HCT116 (cell line): ENCODE data around the gene TENM3. TPM values are rescaled to one million over a fixed set of nuclear protein-coding genes. Genes with fewer than 3 reads are reported as not detected.

Experiments used
- ATAC-seq: fragments of 200-7000 bp; cut with Tn5 transposase; 2 replicates; pipeline ENCODE4 v1.9.1; 2020; ENCODE audit warnings: mild to moderate bottlenecking, moderate library complexity
- BruUV-seq: library from RNA; stranded (reverse); fragments of 400-500 nt; replicated peaks from 2 replicates; lab custom pipeline; 2021; lab: Mats Ljungman, UMichigan
- CTCF ChIA-PET: fragments of 300-600 bp; sonication (Branson Sonifier 250); formaldehyde crosslinking; loops from one replicate; lab custom pipeline; 2021; ENCODE audit warnings: antibody characterized with exemption; lab: Charles Lee
- POLR2A ChIA-PET: fragments of 300-600, 350-600 bp; sonication (Branson Sonifier 250); formaldehyde crosslinking; loops from one replicate; lab custom pipeline; 2021; ENCODE audit warnings: antibody characterized with exemption; lab: Charles Lee
- RAD21 ChIA-PET, 2 experiments: fragments of 300-600 bp; sonication (Branson Sonifier 250); formaldehyde crosslinking; loops; one replicate each; lab custom pipeline; 2023; ENCODE audit warnings: low total read pairs in 2 of 2; ENCODE audit not compliant: uncharacterized antibody in 2 of 2, unreplicated experiment in 2 of 2, low non-redundant PET in 1 of 2; lab: Charles Lee
- DNase-seq: peaks from one replicate; pipeline ENCODE4 v3.0.0-alpha.2; 2010; ENCODE audit warnings: low read depth, low spot score
- H2AFZ ChIP-seq: fragments of 200-600 bp; shearing (Covaris generic), sonication (generic); 2 replicates; pipeline ENCODE4 v1.6.1; 2017; ENCODE audit warnings: low read depth, mixed run types, mixed read lengths, antibody characterized with exemption, low read length; ENCODE audit not compliant: poor library complexity, severe bottlenecking
- H3K27ac ChIP-seq: 2 replicates; pipeline ENCODE4 v1.5.1; 2012; ENCODE audit warnings: low read depth, low read length
- H3K27me3 ChIP-seq: fragments of 200-600 bp; sonication (generic); 2 replicates; pipeline ENCODE4 v1.6.1; 2016; ENCODE audit warnings: mixed run types, low read length, mixed read lengths; ENCODE audit not compliant: insufficient read depth
- H3K36me3 ChIP-seq, 2 experiments: fragments of 200-500 bp in 1 of 2; fragments of 200-600 bp in 1 of 2; sonication (Bioruptor generic) in 1 of 2; sonication (generic) in 1 of 2; 2 replicates each; pipeline versions ENCODE4 v1.5.1 to v1.6.1; 2014 to 2016; ENCODE audit warnings: low read length in 2 of 2, inconsistent platforms in 1 of 2, mixed read lengths in 1 of 2, mixed run types in 1 of 2; ENCODE audit not compliant: insufficient read depth in 2 of 2, control insufficient read depth in 1 of 2
- H3K4me1 ChIP-seq, 2 experiments: fragments of 200-600 bp in 1 of 2; sonication (generic) in 1 of 2; 2 replicates each; pipeline versions ENCODE4 v1.5.1 to v1.6.1; 2012 to 2017; ENCODE audit warnings: low read length in 2 of 2, inconsistent platforms in 1 of 2, mild to moderate bottlenecking in 1 of 2, mixed read lengths in 1 of 2, mixed run types in 1 of 2, moderate library complexity in 1 of 2; ENCODE audit not compliant: insufficient read depth in 2 of 2, control insufficient read depth in 1 of 2
- H3K4me2 ChIP-seq: fragments of 200-600 bp; sonication (generic); 2 replicates; pipeline ENCODE4 v1.6.1; 2017; ENCODE audit warnings: mixed run types, low read length, mixed read lengths
- H3K4me3 ChIP-seq, 2 experiments: fragments of 200-600 bp in 1 of 2; sonication (generic) in 1 of 2; replicated peaks in 1 of 2; 2 replicates each; pipeline ENCODE4 v1.5.1; 2011 to 2016; ENCODE audit warnings: low read length in 2 of 2, control low read depth in 1 of 2, low read depth in 1 of 2, mild to moderate bottlenecking in 1 of 2, mixed read lengths in 1 of 2, mixed run types in 1 of 2
- H3K79me2 ChIP-seq: fragments of 200-600 bp; sonication (generic); 2 replicates; pipeline ENCODE4 v1.6.1; 2017; ENCODE audit warnings: mild to moderate bottlenecking, mixed run types, low read length, moderate library complexity, mixed read lengths; ENCODE audit not compliant: insufficient read depth
- H3K9ac ChIP-seq: fragments of 200-600 bp; sonication (generic); 2 replicates; pipeline ENCODE4 v1.6.1; 2016; ENCODE audit warnings: low read length, mixed read lengths
- H3K9me2 ChIP-seq: fragments of 200-600 bp; sonication (generic), shearing (Covaris generic); 2 replicates; pipeline ENCODE4 v1.6.1; 2017; ENCODE audit warnings: mixed run types, mild to moderate bottlenecking, moderate library complexity; ENCODE audit not compliant: insufficient read depth
- H3K9me3 ChIP-seq, 2 experiments: fragments of 200-500 bp in 1 of 2; fragments of 200-600 bp in 1 of 2; sonication (Bioruptor generic) in 1 of 2; sonication (generic) in 1 of 2; 2 replicates each; pipeline ENCODE4 v1.6.1; 2014 to 2017; ENCODE audit warnings: low read length in 2 of 2, mixed read lengths in 2 of 2, inconsistent platforms in 1 of 2, low read depth in 1 of 2, mild to moderate bottlenecking in 1 of 2, mixed run types in 1 of 2, moderate library complexity in 1 of 2; ENCODE audit not compliant: control insufficient read depth in 1 of 2, insufficient read depth in 1 of 2
- H4K20me1 ChIP-seq: fragments of 200-600 bp; sonication (generic), shearing (Covaris generic); 2 replicates; pipeline ENCODE4 v1.6.1; 2017; ENCODE audit warnings: mixed run types, mild to moderate bottlenecking, moderate library complexity; ENCODE audit not compliant: insufficient read depth
- CEBPB ChIP-seq: IDR thresholded peaks from 2 replicates; pipeline ENCODE4 v1.6.1; 2012; ENCODE audit warnings: low read depth
- CTCF ChIP-seq, 3 experiments: fragments of 200-600 bp in 1 of 3; sonication (generic) in 1 of 3; IDR thresholded peaks in 2 of 3; conservative IDR thresholded peaks in 1 of 3; 2 replicates each; pipeline ENCODE4 v1.5.1; 2012 to 2017; ENCODE audit warnings: low read depth in 2 of 3, low read length in 2 of 3, antibody characterized with exemption in 1 of 3, borderline replicate concordance in 1 of 3, control low read depth in 1 of 3, mild to moderate bottlenecking in 1 of 3, mixed read lengths in 1 of 3, mixed run types in 1 of 3, moderate library complexity in 1 of 3; ENCODE audit not compliant: insufficient read depth in 1 of 3
- EZH2phosphoT487 ChIP-seq: fragments of 200-600 bp; IDR thresholded peaks from 2 replicates; pipeline ENCODE4 v1.6.1; 2018; ENCODE audit warnings: antibody characterized with exemption, borderline replicate concordance
- POLR2A ChIP-seq: IDR thresholded peaks from 2 replicates; pipeline ENCODE4 v1.7.0; 2011; ENCODE audit warnings: borderline replicate concordance; ENCODE audit not compliant: insufficient read depth, insufficient read length; ENCODE audit errors: extremely low read depth
- POLR2AphosphoS5 ChIP-seq: IDR thresholded peaks from 2 replicates; pipeline ENCODE4 v1.6.1; 2011; ENCODE audit warnings: mild to moderate bottlenecking, low read depth, low read length, moderate library complexity
- SIN3A ChIP-seq: IDR thresholded peaks from 2 replicates; pipeline ENCODE4 v1.6.1; 2012; ENCODE audit warnings: low read depth
- SP1 ChIP-seq: IDR thresholded peaks from 2 replicates; pipeline ENCODE4 v1.6.1; 2012; ENCODE audit warnings: low read depth
- intact Hi-C: fragments of 100-400 bp; cut with micrococcal nuclease; formaldehyde crosslinking; loops from 2 replicates; pipeline ENCODE4 v1.10.0; 2022
- total RNA-seq: library from RNA; stranded (reverse); gene quantifications from one replicate; pipeline ENCODE4 v1.2.1, GENCODE V29; 2021; ENCODE audit not compliant: unreplicated experiment

The TENM3 gene
- total RNA-seq, 1 experiment from 2014 or later: 0.54 TPM

- no peak overlapping the region for H2AFZ ChIP-seq
- H3K9me2 ChIP-seq: no peaks in the 10 kb centered on the region
- H3K27ac ChIP-seq: no peak overlapping the region
- POLR2A ChIA-PET: no interaction called here
- no peaks in the 10 kb centered on the region for H4K20me1 ChIP-seq
- CTCF ChIA-PET: no interaction called here
- H3K27me3 ChIP-seq: no peaks in the 10 kb centered on the region
- no peak overlapping the region for H3K4me3 ChIP-seq
- no peak overlapping the region for H3K4me2 ChIP-seq
- DNase-seq (no peak), ATAC-seq (no peak)
- H3K4me1 ChIP-seq: peaks cover 4 to 25% of the 10 kb centered on the region in 2 experiments; a peak in 2 of 4 replicates
- intact Hi-C loops: loop anchor here (5.0 to 10.0 kb wide), 2 partner anchors 456 to 1507 kb away; no protein-coding TSS in a partner anchor
- no peaks in the 10 kb centered on the region for H3K36me3 ChIP-seq
- no peak overlapping the region for H3K9ac ChIP-seq
- H3K79me2 ChIP-seq: no peaks in the 10 kb centered on the region
- TF ChIP-seq SIN3A: no peak
- no peak for TF ChIP-seq CTCF (IDR thresholded peaks at IDR 0.05 in 2 of 3, conservative IDR thresholded peaks at IDR 0.05 in 1 of 3; ENCODE audit: borderline replicate concordance in 1 of 3, insufficient read depth in 1 of 3, low read depth in 2 of 3, low read length in 2 of 3)
- TF ChIP-seq SP1: no peak
- TF ChIP-seq POLR2AphosphoS5: no peak
- TF ChIP-seq CEBPB: no peak
- TF ChIP-seq EZH2phosphoT487: no peak
- TF ChIP-seq POLR2A: no peak
- no TSS peak for BruUV-seq
- H3K9me3 ChIP-seq: no peaks in the 10 kb centered on the region
- RAD21 ChIA-PET: no interaction called here
These were observed 565.6 kb downstream of the TENM3 start for GRCh38 chr4:182808673-182809416.
